NCI-H1105 (cell line): ENCODE data around the gene GAL.

Experiments
- DNase-seq: peaks from one replicate; lab custom pipeline; 2025; lab: John Stamatoyannopoulos, UW

The GAL gene

GRCh38 chr11:68659158-68659921, 25.0 kb upstream of the GAL start:
- DNase-seq = peak; percentile 95

GRCh38 chr11:68660066-68660810, 24.1 kb upstream of the GAL start:
- DNase-seq = no peak

GRCh38 chr11:68661014-68661413, 23.3 kb upstream of the GAL start:
- no peak for DNase-seq

- DNase-seq = no peak
Measured at GRCh38 chr11:68661697-68662603, 22.4 kb upstream of the GAL start.

- DNase-seq = no peak
Measured at GRCh38 chr11:68663482-68664010, 20.8 kb upstream of the GAL start.

GRCh38 chr11:68664141-68664540, 20.2 kb upstream of the GAL start:
- DNase-seq = no peak

- no peak for DNase-seq
Measured at GRCh38 chr11:68664906-68665305, 19.4 kb upstream of the GAL start.

GRCh38 chr11:68665436-68665835, 18.9 kb upstream of the GAL start:
- no peak for DNase-seq

GRCh38 chr11:68666849-68667248, 17.5 kb upstream of the GAL start:
- no peak for DNase-seq

- DNase-seq = no peak
Measured at GRCh38 chr11:68667511-68668500, 16.5 kb upstream of the GAL start.

GRCh38 chr11:68669301-68670090, 14.8 kb upstream of the GAL start:
- no peak for DNase-seq

- no peak for DNase-seq
Measured at GRCh38 chr11:68670208-68670992, 13.9 kb upstream of the GAL start.

GRCh38 chr11:68673306-68673945, 10.9 kb upstream of the GAL start:
- DNase-seq = no peak

- DNase-seq = no peak
Measured at GRCh38 chr11:68673991-68674390, 10.4 kb upstream of the GAL start.

- no peak for DNase-seq
Measured at GRCh38 chr11:68674461-68674860, 9.9 kb upstream of the GAL start.

GRCh38 chr11:68677432-68677831, 6.9 kb upstream of the GAL start:
- no peak for DNase-seq

- no peak for DNase-seq
Measured at GRCh38 chr11:68678031-68678441, 6.3 kb upstream of the GAL start.

GRCh38 chr11:68680541-68681231, 3.7 kb upstream of the GAL start:
- no peak for DNase-seq
